NK-92 (cell line): ENCODE measurements around the gene PPP3CA.
"Not testable (repeated sequence)": the region's sequence is repeated elsewhere in the genome, so short reads cannot be mapped to it uniquely, and the experiment has no call there.

Experiments used
- DNase-seq: peaks from one replicate; lab custom pipeline; 2025; ENCODE audit not compliant: unreplicated experiment; lab: John Stamatoyannopoulos, UW

Gene PPP3CA

GRCh38 chr4:101258883-101259282 lies 88.4 kb downstream of the PPP3CA start:
- no peak for DNase-seq

GRCh38 chr4:101256222-101256621 lies 91.1 kb downstream of the PPP3CA start:
- no peak for DNase-seq

- no peak for DNase-seq
Observed at GRCh38 chr4:101254776-101255175, 92.5 kb downstream of the PPP3CA start.

- DNase-seq: no peak
Observed at GRCh38 chr4:101253121-101253520, 94.2 kb downstream of the PPP3CA start.

- DNase-seq: no peak
Observed at GRCh38 chr4:101252721-101253120, 94.6 kb downstream of the PPP3CA start.

GRCh38 chr4:101251261-101251660 lies 96.1 kb downstream of the PPP3CA start:
- no peak for DNase-seq

- no peak for DNase-seq
Observed at GRCh38 chr4:101244349-101244748, 103.0 kb downstream of the PPP3CA start.

GRCh38 chr4:101242441-101242840 lies 104.9 kb downstream of the PPP3CA start:
- DNase-seq: no peak

- DNase-seq: no peak
Observed at GRCh38 chr4:101240099-101240498, 107.2 kb downstream of the PPP3CA start.

- DNase-seq: no peak
Observed at GRCh38 chr4:101239665-101240064, 107.7 kb downstream of the PPP3CA start.

GRCh38 chr4:101238706-101239105 lies 108.6 kb downstream of the PPP3CA start:
- no peak for DNase-seq

GRCh38 chr4:101237773-101238172 lies 109.6 kb downstream of the PPP3CA start:
- DNase-seq: no peak

- DNase-seq: no peak
Observed at GRCh38 chr4:101236097-101236496, 111.2 kb downstream of the PPP3CA start.

- DNase-seq: not testable (repeated sequence)
Observed at GRCh38 chr4:101234141-101234540, 113.2 kb downstream of the PPP3CA start.

- no peak for DNase-seq
Observed at GRCh38 chr4:101232074-101232776, 115.1 kb downstream of the PPP3CA start.

GRCh38 chr4:101230801-101231426 lies 116.4 kb downstream of the PPP3CA start:
- no peak for DNase-seq

GRCh38 chr4:101229116-101229515 lies 118.2 kb downstream of the PPP3CA start:
- DNase-seq: no peak

GRCh38 chr4:101227715-101228114 lies 119.6 kb downstream of the PPP3CA start:
- no peak for DNase-seq

- no peak for DNase-seq
Observed at GRCh38 chr4:101224358-101225218, 122.7 kb downstream of the PPP3CA start.

- DNase-seq: no peak
Observed at GRCh38 chr4:101222156-101222845, 125.0 kb downstream of the PPP3CA start.

- no peak for DNase-seq
Observed at GRCh38 chr4:101221294-101221693, 126.0 kb downstream of the PPP3CA start.
